HG03159 (cell line): ENCODE data around the gene CTRB1.

Experiments
- ATAC-seq: cut with Tn5 transposase; IDR thresholded peaks from one replicate; pipeline ENCODE4 v1.9.1; 2021; ENCODE audit warnings: mild to moderate bottlenecking, moderate library complexity; ENCODE audit not compliant: unreplicated experiment

CTRB1 gene

GRCh38 chr16:75225092-75225491 is 6.3 kb downstream of the CTRB1 start:
- no peak for ATAC-seq

- no peak for ATAC-seq
Observed at GRCh38 chr16:75225678-75226515, 7.1 kb downstream of the CTRB1 start.

GRCh38 chr16:75226550-75227360 is 8.0 kb downstream of the CTRB1 start:
- no peak for ATAC-seq

- ATAC-seq, result no peak
Observed at GRCh38 chr16:75227361-75228142, 8.8 kb downstream of the CTRB1 start.

- ATAC-seq, result no peak
Observed at GRCh38 chr16:75228143-75228976, 9.6 kb downstream of the CTRB1 start.

GRCh38 chr16:75229172-75230031 is 10.6 kb downstream of the CTRB1 start:
- ATAC-seq, result no peak

GRCh38 chr16:75230471-75231110 is 11.8 kb downstream of the CTRB1 start:
- no peak for ATAC-seq

GRCh38 chr16:75231570-75231969 is 12.8 kb downstream of the CTRB1 start:
- no peak for ATAC-seq

GRCh38 chr16:75233611-75233938 is 14.8 kb downstream of the CTRB1 start:
- ATAC-seq, result no peak

GRCh38 chr16:75234856-75235696 is 16.3 kb downstream of the CTRB1 start:
- no peak for ATAC-seq

GRCh38 chr16:75235721-75236193 is 17.0 kb downstream of the CTRB1 start:
- ATAC-seq, result no peak

GRCh38 chr16:75236232-75236631 is 17.4 kb downstream of the CTRB1 start:
- no peak for ATAC-seq

GRCh38 chr16:75236736-75237397 is 18.1 kb downstream of the CTRB1 start:
- no peak for ATAC-seq

GRCh38 chr16:75237398-75238131 is 18.8 kb downstream of the CTRB1 start:
- no peak for ATAC-seq

GRCh38 chr16:75238132-75238852 is 19.5 kb downstream of the CTRB1 start:
- ATAC-seq, result no peak

- no peak for ATAC-seq
Observed at GRCh38 chr16:75238853-75239541, 20.2 kb downstream of the CTRB1 start.
